DMS 273 (cell line): ENCODE data around the gene DLEC1.
"Not testable (repeated sequence)": the region's sequence is repeated elsewhere in the genome, so short reads cannot be mapped to it uniquely, and the experiment has no call there.

Experiments
- DNase-seq: peaks from one replicate; lab custom pipeline; 2025; ENCODE audit not compliant: unreplicated experiment; lab: John Stamatoyannopoulos, UW

The DLEC1 gene

GRCh38 chr3:38083871-38084333 lies 44.9 kb downstream of the DLEC1 start:
- no peak for DNase-seq

- DNase-seq: no peak
These were observed 45.6 kb downstream of the DLEC1 start for GRCh38 chr3:38084334-38085310.

GRCh38 chr3:38085311-38085942 lies 46.4 kb downstream of the DLEC1 start:
- no peak for DNase-seq

GRCh38 chr3:38085943-38086324 lies 46.9 kb downstream of the DLEC1 start:
- DNase-seq: no peak

GRCh38 chr3:38086496-38086895 lies 47.5 kb downstream of the DLEC1 start:
- no peak for DNase-seq

- not testable (repeated sequence) for DNase-seq
These were observed 48.3 kb downstream of the DLEC1 start for GRCh38 chr3:38087278-38087677.

GRCh38 chr3:38088126-38089078 lies 49.4 kb downstream of the DLEC1 start:
- no peak for DNase-seq

- DNase-seq: no peak
These were observed 50.2 kb downstream of the DLEC1 start for GRCh38 chr3:38089163-38089562.

- no peak for DNase-seq
These were observed 51.4 kb downstream of the DLEC1 start for GRCh38 chr3:38090453-38090852.

- DNase-seq: no peak
These were observed 56.0 kb downstream of the DLEC1 start for GRCh38 chr3:38094999-38095398.

GRCh38 chr3:38095669-38096483 lies 56.9 kb downstream of the DLEC1 start:
- DNase-seq: no peak

- DNase-seq: no peak
These were observed 58.7 kb downstream of the DLEC1 start for GRCh38 chr3:38097446-38098375.

GRCh38 chr3:38098376-38098723 lies 59.3 kb downstream of the DLEC1 start:
- DNase-seq: no peak

GRCh38 chr3:38099518-38099917 lies 60.5 kb downstream of the DLEC1 start:
- no peak for DNase-seq

- DNase-seq: no peak
These were observed 61.5 kb downstream of the DLEC1 start for GRCh38 chr3:38100498-38100897.

- no peak for DNase-seq
These were observed 62.9 kb downstream of the DLEC1 start for GRCh38 chr3:38101811-38102443.

GRCh38 chr3:38102444-38102814 lies 63.4 kb downstream of the DLEC1 start:
- no peak for DNase-seq

- DNase-seq: no peak
These were observed 66.5 kb downstream of the DLEC1 start for GRCh38 chr3:38105525-38105924.
